Measurements from ENCODE around the gene OR56A5. TPM values are rescaled to one million over a fixed set of nuclear protein-coding genes. Genes with fewer than 3 reads are reported as not detected.

OR56A5 gene
- total and polyA plus RNA-seq, 2 of the 13 experiments (the other 11 are each of a cell fraction or from before 2014, with no cell fraction given) = not detected

DNA sequence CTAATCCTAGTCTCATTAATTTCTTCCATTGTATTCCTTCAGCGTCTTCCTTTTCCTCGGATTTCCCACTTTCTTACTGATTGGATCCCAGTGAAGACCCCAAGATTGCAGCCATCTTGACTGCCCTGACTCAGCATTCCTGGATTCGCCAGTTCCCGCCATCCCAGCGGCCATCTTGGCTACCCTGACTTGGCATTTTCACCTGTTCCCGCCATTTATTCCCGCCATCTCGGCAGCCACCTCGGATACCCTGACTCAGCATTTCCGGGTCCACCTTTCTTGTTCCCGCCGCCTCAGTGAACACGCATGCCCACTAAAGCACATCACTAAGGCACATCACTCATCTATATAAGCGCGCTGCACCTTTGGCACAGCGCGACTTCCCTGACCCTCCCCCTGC is 40.0 kb downstream of the OR56A5 start:
- DNase-seq (ENCODE audit: low spot score) = no peak
- Histone ChIP-seq H3K36me3 (replicated peaks in 1 of 2; ENCODE audit: control insufficient read depth in 1 of 2, insufficient read depth in 2 of 2, low read length in 2 of 2) (no peaks in the 10 kb centered on the region), H3K79me2 (ENCODE audit: insufficient read depth, low read length) (no peaks in the 10 kb centered on the region), H3K4me2 (ENCODE audit: low read depth, low read length) (no peak overlapping the region), H3K4me1 (ENCODE audit: insufficient read depth, low read length) (no peaks in the 10 kb centered on the region), H3K9me3 (ENCODE audit: low read length) (no peaks in the 10 kb centered on the region), H4K20me1 (ENCODE audit: insufficient read depth, low read length) (no peaks in the 10 kb centered on the region), H3K27me3 (ENCODE audit: control insufficient read depth in 1 of 2, insufficient read depth in 2 of 2, low read length in 2 of 2) (peaks cover 0 to 7% of the 10 kb centered on the region in 2 experiments; a peak in 2 of 5 replicates), H2AFZ (ENCODE audit: low read length) (no peak overlapping the region), H3K9ac (ENCODE audit: insufficient read depth, low read depth, low read length) (no peak overlapping the region), H3K4me3 (replicated peaks in 1 of 3; ENCODE audit: insufficient read depth in 1 of 3, low read depth in 2 of 3, low read length in 3 of 3) (no peak overlapping the region), H3K27ac (ENCODE audit: extremely low read length, insufficient read depth, low read length) (no peak overlapping the region)
- ATAC-seq = no peak
- ChIA-PET POLR2A (no interaction called here), CTCF (ENCODE audit: low intra/inter-chr PET ratio, low total read pairs) (no interaction called here)
- TF ChIP-seq MAFF (IDR thresholded peaks at IDR 0.05; ENCODE audit: low read depth, low read length) = peak; percentile 92
- no peak for TF ChIP-seq ZNF207 (IDR thresholded peaks at IDR 0.05; ENCODE audit: borderline replicate concordance)
- peak; percentile 92 to 95 for TF ChIP-seq MAFK (conservative IDR thresholded peaks at IDR 0.05 in 1 of 2, IDR thresholded peaks at IDR 0.05 in 1 of 2; ENCODE audit: low read length in 2 of 2)
- TF ChIP-seq, protein P1, sequence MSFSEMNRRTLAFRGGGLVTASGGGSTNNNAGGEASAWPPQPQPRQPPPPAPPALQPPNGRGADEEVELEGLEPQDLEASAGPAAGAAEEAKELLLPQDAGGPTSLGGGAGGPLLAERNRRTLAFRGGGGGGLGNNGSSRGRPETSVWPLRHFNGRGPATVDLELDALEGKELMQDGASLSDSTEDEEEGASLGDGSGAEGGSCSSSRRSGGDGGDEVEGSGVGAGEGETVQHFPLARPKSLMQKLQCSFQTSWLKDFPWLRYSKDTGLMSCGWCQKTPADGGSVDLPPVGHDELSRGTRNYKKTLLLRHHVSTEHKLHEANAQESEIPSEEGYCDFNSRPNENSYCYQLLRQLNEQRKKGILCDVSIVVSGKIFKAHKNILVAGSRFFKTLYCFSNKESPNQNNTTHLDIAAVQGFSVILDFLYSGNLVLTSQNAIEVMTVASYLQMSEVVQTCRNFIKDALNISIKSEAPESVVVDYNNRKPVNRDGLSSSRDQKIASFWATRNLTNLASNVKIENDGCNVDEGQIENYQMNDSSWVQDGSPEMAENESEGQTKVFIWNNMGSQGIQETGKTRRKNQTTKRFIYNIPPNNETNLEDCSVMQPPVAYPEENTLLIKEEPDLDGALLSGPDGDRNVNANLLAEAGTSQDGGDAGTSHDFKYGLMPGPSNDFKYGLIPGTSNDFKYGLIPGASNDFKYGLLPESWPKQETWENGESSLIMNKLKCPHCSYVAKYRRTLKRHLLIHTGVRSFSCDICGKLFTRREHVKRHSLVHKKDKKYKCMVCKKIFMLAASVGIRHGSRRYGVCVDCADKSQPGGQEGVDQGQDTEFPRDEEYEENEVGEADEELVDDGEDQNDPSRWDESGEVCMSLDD (CRISPR knock-in tag; IDR thresholded peaks at IDR 0.05; ENCODE audit: borderline replicate concordance) = no peak
- no TSS peak for BruUV-seq (replicated peaks)
- FAIRE-seq = no peak
- 55% methylated on average over 17 of the region's 17 CpGs for WGBS (ENCODE audit: low lambda C conversion rate)
- in situ Hi-C loops (cut with HindIII; ENCODE audit: extremely low pct_ligation_motif_present, low pct_unique_long_range_greater_than_20kb) (no loop called here), intact Hi-C loops (cut with micrococcal nuclease; ENCODE audit: unreplicated experiment) (no loop called here)

DNA sequence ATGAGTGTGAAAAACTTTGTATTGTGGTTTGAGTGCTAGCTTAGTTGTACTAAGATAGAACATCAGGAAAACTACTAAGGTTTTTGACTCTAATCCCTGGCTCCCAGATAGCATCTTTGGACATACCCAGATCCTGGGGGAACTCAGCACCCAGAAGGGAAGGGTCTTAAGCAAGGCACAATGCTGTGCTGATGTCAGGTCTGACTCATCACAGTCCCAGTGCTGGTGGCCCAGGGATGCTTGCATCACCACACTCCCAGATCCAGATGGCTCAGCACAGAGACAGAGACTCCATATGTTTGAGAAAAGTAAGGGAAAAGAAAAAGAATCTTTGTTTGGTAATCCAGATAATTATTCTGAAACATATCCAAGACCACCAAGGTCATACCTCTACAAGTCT is 44.5 kb downstream of the OR56A5 start:
- no peaks in the 10 kb centered on the region for H3K36me3 ChIP-seq (replicated peaks in 1 of 2; ENCODE audit: control insufficient read depth in 1 of 2, insufficient read depth in 2 of 2, low read length in 2 of 2)
- H3K4me3 ChIP-seq (replicated peaks in 1 of 3; ENCODE audit: insufficient read depth in 1 of 3, low read depth in 2 of 3, low read length in 3 of 3) = no peak overlapping the region
- H3K79me2 ChIP-seq (ENCODE audit: insufficient read depth, low read length) = no peaks in the 10 kb centered on the region
- no TSS peak for BruUV-seq (replicated peaks)
- ChIA-PET POLR2A (no interaction called here), CTCF (ENCODE audit: low intra/inter-chr PET ratio, low total read pairs) (no interaction called here)
- H2AFZ ChIP-seq (ENCODE audit: low read length) = no peak overlapping the region
- H3K9ac ChIP-seq (ENCODE audit: insufficient read depth, low read depth, low read length) = no peak overlapping the region
- no peak for FAIRE-seq
- in situ Hi-C loops (cut with HindIII; ENCODE audit: extremely low pct_ligation_motif_present, low pct_unique_long_range_greater_than_20kb) (no loop called here), intact Hi-C loops (cut with micrococcal nuclease; ENCODE audit: unreplicated experiment) (no loop called here)
- no peaks in the 10 kb centered on the region for H4K20me1 ChIP-seq (ENCODE audit: insufficient read depth, low read length)
- H3K4me2 ChIP-seq (ENCODE audit: low read depth, low read length) = no peak overlapping the region
- no peak overlapping the region for H3K27ac ChIP-seq (ENCODE audit: extremely low read length, insufficient read depth, low read length)
- DNase-seq (ENCODE audit: low spot score) = no peak
- no peaks in the 10 kb centered on the region for H3K27me3 ChIP-seq (ENCODE audit: control insufficient read depth in 1 of 2, insufficient read depth in 2 of 2, low read length in 2 of 2)
- H3K4me1 ChIP-seq (ENCODE audit: insufficient read depth, low read length) = no peaks in the 10 kb centered on the region
- ATAC-seq = no peak
- no peaks in the 10 kb centered on the region for H3K9me3 ChIP-seq (ENCODE audit: low read length)
- no peak for TF ChIP-seq ZNF501 (CRISPR knock-in tag; IDR thresholded peaks at IDR 0.05)
- no peak for TF ChIP-seq FOXP1 (IDR thresholded peaks at IDR 0.05)
- no peak for TF ChIP-seq FOXP1 (CRISPR knock-in tag; IDR thresholded peaks at IDR 0.05)
- no peak for TF ChIP-seq SOX13 (IDR thresholded peaks at IDR 0.05)
- TF ChIP-seq SOX13 (CRISPR knock-in tag; conservative IDR thresholded peaks at IDR 0.05 in 1 of 2, IDR thresholded peaks at IDR 0.05 in 1 of 2) = no peak
- no peak for TF ChIP-seq SNRNP70 (IDR thresholded peaks at IDR 0.05; ENCODE audit: low read depth, low read length)
- no peak for TF ChIP-seq HNRNPL (IDR thresholded peaks at IDR 0.05; ENCODE audit: low read depth, low read length)
- TF ChIP-seq JUNB (CRISPR knock-in tag; IDR thresholded peaks at IDR 0.05; ENCODE audit: borderline replicate concordance) = no peak
- no peak for TF ChIP-seq BORCS8-MEF2B (CRISPR knock-in tag; IDR thresholded peaks at IDR 0.05)
- no peak for TF ChIP-seq FOXA3 (CRISPR knock-in tag; IDR thresholded peaks at IDR 0.05)
- TF ChIP-seq KDM4B (CRISPR knock-in tag; IDR thresholded peaks at IDR 0.05) = no peak
- no peak for TF ChIP-seq TCF12 (IDR thresholded peaks at IDR 0.05)
- no peak for TF ChIP-seq TCF12 (CRISPR knock-in tag; IDR thresholded peaks at IDR 0.05)
